Activated naive CD8-positive, alpha-beta T cell treated with anti-CD3 and anti-CD28 coated beads for 36 hours (primary cell): ENCODE results near the gene MAN2B1. TPM values are rescaled to one million over a fixed set of nuclear protein-coding genes. Genes with fewer than 3 reads are reported as not detected.

Experiments
- total RNA-seq, 2 experiments: library from RNA; stranded (reverse); gene quantifications; one replicate each; pipeline ENCODE4 v1.2.3, GENCODE V29; 2021

MAN2B1 gene
- total RNA-seq, 2 experiments from 2014 or later: 111 to 122 TPM

Other genes starting within 250 kb of the MAN2B1 start
- 1 to 10 TPM; 2.7 to 3.6 TPM for gene ZNF443, start 225.7 kb downstream of the MAN2B1 start, total RNA-seq
- 1 to 10 TPM; 1.7 to 1.8 TPM for gene ZNF709, start 181.9 kb downstream of the MAN2B1 start, total RNA-seq
- 1 to 10 TPM; 6.0 to 6.4 TPM for gene ZNF564, start 115.3 kb downstream of the MAN2B1 start, total RNA-seq
- gene ZNF490, start 55.9 kb downstream of the MAN2B1 start, total RNA-seq: 1 to 10 TPM; 7.7 to 9.2 TPM
- 10 to 100 TPM; 14.6 to 15.1 TPM for gene ZNF791, start 55.8 kb downstream of the MAN2B1 start, total RNA-seq
- gene WDR83, start 65 bp upstream of the MAN2B1 start, total RNA-seq: 10 to 100 TPM; 25.7 to 26.8 TPM
- 10 to 100 TPM; 92.9 to 99.9 TPM for gene DHPS, start 15.1 kb upstream of the MAN2B1 start, total RNA-seq
- gene GNG14, start 21.3 kb upstream of the MAN2B1 start, total RNA-seq: not detected
- 10 to 100 TPM; 13.1 to 13.4 TPM for gene FBXW9, start 29.9 kb upstream of the MAN2B1 start, total RNA-seq
- 100 to 1,000 TPM; 125 to 134 TPM for gene TNPO2, start 57.2 kb upstream of the MAN2B1 start, total RNA-seq
- 100 to 1,000 TPM; 223 to 230 TPM for gene TRIR, start 67.9 kb upstream of the MAN2B1 start, total RNA-seq
- 10 to 100 TPM; 78.3 to 80.2 TPM for gene GET3, start 70.8 kb upstream of the MAN2B1 start, total RNA-seq
- not detected for gene BEST2, start 85.0 kb upstream of the MAN2B1 start, total RNA-seq
- gene HOOK2, start 108.8 kb upstream of the MAN2B1 start, total RNA-seq: 10 to 100 TPM; 13.0 to 13.8 TPM
- 100 to 1,000 TPM; 171 to 175 TPM for gene JUNB, start 124.7 kb upstream of the MAN2B1 start, total RNA-seq
- gene PRDX2, start 135.1 kb upstream of the MAN2B1 start, total RNA-seq: 100 to 1,000 TPM; 238 to 241 TPM
- gene THSD8, start 135.3 kb upstream of the MAN2B1 start, total RNA-seq: 10 to 100 TPM; 25.3 to 30.5 TPM
- gene RNASEH2A, start 139.8 kb upstream of the MAN2B1 start, total RNA-seq: 10 to 100 TPM; 46.1 to 55.5 TPM
- gene RTBDN, start 167.8 kb upstream of the MAN2B1 start, total RNA-seq: not detected
- 1 to 10 TPM; 1.2 to 2.0 TPM for gene MAST1, start 171.8 kb upstream of the MAN2B1 start, total RNA-seq
- gene DNASE2, start 214.7 kb upstream of the MAN2B1 start, total RNA-seq: 10 to 100 TPM; 21.5 to 22.2 TPM
- under 1 TPM; 0.34 to 0.39 TPM for gene KLF1, start 220.5 kb upstream of the MAN2B1 start, total RNA-seq
- 10 to 100 TPM; 41.2 to 42.5 TPM for gene GCDH, start 224.4 kb upstream of the MAN2B1 start, total RNA-seq